HG03442 (cell line): Measurements from ENCODE around the gene PCBP4.

Source experiments
- ATAC-seq: cut with Tn5 transposase; IDR thresholded peaks from one replicate; pipeline ENCODE4 v1.9.1; 2021; ENCODE audit warnings: mild to moderate bottlenecking, moderate library complexity; ENCODE audit not compliant: unreplicated experiment

The PCBP4 gene

DNA sequence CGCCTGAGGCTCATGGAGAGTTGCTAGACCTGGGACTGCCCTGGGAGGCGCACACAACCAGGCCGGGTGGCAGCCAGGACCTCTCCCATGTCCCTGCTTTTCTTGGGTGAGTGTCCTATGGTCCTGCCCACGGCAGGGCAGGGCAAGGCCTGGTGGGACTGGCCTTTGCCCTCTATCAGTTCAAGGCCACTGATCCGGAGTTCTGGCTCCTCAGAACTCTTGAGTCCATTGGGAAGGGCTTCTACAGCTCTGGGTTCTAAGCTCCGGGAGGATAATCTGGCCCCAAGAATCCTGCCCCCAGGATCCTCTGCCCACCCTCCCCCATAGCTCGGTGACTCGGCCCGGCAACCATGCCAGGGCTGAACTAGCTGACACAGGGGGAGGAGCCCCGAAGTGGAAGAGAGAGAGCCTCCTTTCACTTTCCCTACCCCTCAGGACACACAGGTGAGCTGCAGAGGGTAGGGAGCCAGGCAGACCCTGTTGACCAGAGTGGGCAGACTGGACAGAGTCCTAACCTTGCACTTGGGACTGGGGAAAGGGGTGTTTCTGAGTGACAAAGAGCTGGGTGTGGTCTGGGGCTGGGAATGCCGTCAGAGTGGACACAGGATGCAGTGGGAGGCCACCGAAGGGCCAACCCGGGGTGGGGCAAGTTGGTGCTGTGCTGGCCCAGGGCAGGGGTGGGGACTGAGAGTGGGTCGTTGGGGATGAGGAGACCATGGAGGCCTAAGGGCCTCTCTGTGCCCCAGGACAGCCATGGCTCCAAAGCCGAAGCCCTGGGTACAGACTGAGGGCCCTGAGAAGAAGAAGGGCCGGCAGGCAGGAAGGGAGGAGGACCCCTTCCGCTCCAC lies 24.4 kb downstream of the PCBP4 start:
- ATAC-seq: peak; percentile 23

- peak; percentile 88 for ATAC-seq
Observed at GRCh38 chr3:51941798-51942602, 25.3 kb downstream of the PCBP4 start, which contains the start of the genes PARP3 and RRP9. TSS of gene PARP3 (plus strand) at chr3:51942363. CDS start at chr3:51943356, 993 bp downstream. TSS of gene RRP9 (minus strand) at chr3:51941904. CDS start at chr3:51941867, 37 bp downstream.

DNA sequence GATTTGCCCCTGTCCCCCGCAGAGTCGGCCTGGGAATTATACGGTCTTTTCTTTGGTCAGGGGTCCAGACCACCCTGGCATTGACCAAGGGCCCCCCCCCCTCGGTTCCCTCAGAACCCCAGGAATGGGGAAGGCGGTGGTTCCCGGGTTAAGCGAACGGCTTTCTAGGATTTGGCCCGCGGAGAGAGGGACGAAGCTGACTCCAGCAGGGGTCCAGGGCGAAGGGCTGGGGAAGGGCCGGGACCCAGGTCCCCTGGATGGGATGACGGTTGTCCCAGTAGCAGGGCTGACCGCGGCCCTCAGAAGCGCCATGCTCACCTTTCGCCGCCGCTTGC lies 25.8 kb downstream of the PCBP4 start:
- ATAC-seq: no peak

GRCh38 chr3:51940648-51941462 lies 26.4 kb downstream of the PCBP4 start:
- ATAC-seq: no peak

DNA sequence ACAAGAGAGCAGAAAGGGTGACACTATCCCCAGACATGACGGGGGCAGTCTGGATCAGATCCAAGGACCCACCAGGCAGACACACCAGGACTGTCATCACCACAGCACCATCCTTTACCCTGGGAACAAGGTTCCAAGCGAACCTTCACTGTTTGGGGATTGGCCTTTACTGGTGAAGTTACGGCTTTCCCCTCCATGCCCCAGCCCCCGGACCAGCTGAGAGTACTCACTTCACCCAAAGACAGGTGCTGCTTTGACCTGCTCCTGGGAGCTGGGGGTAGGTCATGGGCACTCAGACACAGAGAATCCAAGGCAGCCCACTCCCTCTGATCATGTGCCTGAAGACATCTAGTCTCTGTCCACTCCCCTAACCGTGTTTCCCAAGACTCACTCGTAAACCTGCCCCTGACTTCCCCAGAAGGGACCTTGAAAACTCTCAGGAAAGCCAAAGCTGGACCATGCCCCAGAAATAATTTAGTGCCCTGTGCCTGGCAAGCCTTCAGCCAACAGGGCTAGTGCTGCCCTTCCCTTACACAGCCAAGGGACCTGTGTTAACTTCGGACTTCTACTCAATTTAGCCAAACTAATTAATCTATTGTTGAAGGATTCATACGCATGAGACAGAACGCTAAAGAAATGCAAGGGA lies 28.4 kb downstream of the PCBP4 start:
- ATAC-seq: no peak

DNA sequence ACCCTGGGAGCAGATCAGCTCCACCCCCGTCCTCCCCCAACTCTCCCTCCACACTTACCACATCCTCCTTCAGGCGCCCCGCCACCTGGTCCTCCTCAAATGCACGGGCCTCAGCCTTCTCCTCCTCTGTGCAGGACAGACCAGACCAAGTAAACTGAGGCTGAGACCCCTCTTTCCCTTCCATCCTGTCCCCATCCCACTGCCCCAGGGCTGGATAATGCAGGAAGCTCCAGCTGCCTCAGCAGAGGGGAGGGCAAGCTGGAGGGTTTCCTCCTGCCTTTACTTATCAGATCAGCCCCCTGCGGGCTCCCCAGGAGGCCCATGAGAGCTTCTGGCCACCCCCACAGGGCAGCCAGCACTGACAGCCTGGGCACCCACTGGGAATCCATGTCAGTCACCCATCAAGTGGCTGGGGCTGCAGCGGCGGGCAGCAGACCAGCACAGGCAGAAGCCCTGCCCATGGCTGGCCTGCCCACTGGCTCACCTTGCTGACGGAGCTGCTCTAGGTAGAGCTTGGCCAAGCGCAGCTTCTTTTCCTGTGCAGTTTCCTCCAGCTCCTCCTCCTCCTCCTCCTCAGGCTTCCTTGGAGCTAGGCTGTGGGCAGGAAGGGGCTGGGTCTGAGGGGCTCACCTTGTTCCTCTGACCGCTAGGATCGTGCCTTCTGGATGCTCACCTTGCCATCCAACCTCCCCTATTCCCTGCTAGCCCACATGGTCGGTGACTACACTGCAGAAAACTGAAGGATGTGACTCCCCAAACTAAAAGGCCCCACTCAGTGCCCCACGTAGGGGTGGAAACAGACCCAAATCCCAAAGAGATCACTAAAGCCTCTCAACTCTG lies 29.4 kb downstream of the PCBP4 start:
- ATAC-seq: no peak

DNA sequence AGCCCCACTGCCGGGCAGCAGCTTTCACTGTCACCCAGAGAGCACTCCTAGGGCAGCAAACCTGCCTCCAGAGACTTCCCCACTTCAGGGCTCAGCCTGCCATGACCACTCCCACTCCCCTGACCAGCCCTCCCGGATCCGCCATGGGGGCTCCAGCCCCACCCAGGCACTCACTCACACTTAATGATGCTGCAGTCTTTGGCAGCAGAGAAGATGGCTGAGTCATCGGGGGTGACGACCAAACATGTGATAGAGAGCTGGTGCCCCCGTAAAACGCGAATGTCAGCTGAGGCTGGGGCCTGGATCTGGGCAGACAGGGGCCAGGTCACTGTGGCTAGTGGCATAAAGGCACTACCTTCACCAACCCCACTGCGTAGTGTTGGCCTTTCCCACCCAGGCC lies 30.2 kb downstream of the PCBP4 start:
- ATAC-seq: no peak

DNA sequence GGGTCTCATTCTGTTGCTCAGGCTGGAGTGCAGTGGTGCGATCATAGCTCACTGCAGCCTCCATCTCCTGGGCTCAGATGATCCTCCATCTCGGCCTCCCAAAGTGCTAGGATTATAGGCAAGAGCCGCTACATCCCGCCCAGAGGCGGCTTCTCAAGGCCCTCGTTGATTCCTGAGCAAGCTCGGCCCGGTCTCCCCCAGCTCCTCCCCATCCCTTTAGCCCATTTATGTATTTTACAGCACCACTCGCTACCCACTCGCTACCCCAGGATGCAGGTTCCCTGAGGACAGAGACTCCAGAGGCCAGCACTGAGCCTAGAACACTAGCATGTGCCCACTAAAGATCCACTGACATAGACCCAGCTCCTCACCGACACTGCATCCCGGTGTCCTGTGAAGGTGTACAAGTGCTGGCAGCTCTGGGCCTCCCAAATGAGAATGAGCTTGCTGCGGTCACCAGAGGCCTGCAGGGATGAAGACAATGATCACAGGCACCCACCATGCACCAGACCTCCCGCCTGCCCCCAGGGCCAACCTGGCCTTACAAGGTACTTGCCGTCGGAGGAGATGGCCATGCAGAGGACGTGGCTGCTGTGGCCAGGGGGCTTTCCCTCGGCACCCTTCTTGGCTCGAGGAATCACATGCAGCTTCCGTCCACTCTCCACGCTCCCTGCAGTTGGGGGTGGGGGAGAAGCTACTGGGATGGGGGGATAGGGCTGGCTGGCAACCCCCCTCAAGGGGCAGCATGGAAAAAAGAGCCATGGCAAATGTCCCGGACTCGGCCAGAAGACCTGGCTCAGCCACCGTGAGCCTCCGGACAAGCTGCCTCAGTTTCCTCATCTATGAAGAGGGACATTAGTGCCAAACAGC lies 31.1 kb downstream of the PCBP4 start:
- no peak for ATAC-seq

DNA sequence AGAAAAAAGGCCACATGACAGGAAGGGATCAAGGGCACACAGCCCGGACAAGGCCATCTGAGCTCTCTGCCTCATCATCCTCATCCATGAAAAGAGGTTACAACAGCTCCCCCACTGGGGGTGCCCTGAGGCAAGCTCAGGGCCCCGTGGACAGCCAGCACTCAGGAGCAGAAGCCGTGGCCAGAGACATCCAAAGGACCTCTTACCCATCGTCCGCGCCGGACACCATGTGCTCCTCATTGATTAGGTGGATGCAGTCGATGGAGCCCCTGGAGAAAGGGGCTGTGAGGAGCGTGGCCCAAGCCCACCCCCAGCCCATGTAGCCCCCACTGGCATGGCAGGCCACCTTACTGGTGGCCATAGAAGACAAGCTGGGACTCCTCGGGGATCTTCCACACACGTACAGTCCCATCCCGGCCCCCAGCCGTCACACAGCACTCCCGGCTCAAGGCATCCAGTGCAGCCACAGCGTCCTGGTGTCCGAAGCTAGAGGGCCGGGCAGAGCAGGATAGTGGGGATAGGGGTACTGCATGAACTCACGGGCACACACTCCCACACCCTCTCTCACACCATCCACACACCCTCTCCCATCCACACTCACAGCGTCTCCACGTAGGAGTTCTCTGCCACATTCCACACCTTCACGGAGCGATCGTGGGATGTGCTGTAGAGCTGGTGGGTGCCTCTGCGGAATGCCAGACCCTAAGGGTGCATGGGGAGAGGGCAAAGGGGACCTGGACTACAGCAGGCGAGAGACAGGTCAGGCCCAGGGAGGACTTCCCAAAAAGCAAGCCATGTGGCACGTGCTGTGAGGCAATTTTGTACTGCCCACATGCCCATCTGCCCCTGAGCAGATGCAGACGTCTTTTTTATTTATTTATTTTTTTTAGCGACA lies 32.0 kb downstream of the PCBP4 start:
- ATAC-seq: no peak

GRCh38 chr3:51934139-51934850 lies 33.0 kb downstream of the PCBP4 start:
- ATAC-seq: no peak

DNA sequence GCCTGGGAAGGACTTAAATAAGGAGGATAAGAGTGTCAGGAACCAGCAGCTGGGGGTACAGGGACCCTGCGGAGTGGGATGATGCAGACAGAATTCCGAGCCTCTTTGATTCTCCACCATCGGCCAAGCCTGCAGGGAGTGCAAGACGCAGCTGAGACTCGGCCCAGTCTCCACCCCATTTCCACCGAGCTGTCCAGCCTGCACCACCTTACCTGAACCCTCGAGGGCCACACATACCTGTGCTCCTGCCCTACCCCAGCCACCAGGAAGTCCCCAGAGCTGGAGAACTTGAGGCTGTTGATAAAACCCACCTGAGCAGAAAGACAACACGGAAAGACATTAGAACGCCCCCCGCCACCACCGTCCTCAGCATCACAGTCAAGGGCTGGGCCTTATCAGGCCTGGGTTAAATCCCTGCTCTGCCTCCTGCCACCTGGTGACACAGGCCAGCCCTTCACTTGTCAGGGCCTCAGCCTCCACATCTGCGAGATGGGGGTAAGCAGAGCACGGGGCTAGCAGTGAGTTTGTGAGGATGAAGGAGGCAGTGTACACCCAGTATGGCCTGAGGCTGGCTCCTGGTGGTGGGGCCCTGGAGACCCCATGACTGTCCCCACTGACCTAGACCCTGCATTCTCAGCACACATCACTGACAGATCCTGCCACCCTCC lies 33.6 kb downstream of the PCBP4 start:
- ATAC-seq: no peak

DNA sequence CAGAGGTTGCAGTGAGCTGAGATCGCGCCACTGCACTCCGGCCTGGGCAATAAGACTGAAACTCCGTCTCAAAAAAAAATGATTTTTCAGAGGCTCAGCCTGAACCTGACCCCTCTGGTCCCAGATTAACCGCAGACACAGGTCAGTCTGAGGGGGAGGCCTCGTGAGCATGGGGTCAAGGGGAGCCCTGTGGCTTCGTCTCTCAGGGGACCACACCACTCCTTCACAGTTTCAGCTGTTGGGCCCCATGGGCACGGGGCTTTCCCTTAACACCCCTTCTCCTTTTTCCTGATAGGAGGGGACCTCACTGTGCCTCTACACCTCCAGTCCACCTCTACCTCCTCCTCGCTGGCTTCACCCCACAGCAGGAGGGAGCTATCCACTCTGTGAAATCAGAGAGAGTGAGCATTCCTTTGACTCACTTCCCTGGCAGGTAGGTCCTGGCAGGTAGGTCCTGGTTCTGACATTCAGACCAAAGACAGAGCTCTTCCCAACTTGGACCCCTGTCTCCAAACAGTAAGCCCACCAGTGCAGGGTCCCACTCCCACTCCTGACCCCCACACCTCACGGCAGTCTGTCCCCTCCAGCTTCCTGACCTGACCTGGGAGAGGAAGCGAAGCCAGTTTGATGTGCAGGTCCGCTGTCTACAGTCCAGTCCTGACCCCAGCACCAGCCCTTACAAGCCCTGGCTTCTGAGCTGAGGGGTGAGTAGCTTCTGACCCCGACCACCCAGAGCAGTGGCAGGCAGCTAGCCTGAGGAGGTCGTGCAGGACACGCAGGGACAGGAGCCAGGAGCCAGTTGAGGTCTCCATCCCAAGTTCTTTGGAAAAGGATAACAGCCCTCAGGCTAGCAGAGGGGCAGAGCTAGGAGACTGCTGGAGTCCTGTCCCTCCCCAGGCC lies 34.5 kb downstream of the PCBP4 start:
- ATAC-seq: no peak

DNA sequence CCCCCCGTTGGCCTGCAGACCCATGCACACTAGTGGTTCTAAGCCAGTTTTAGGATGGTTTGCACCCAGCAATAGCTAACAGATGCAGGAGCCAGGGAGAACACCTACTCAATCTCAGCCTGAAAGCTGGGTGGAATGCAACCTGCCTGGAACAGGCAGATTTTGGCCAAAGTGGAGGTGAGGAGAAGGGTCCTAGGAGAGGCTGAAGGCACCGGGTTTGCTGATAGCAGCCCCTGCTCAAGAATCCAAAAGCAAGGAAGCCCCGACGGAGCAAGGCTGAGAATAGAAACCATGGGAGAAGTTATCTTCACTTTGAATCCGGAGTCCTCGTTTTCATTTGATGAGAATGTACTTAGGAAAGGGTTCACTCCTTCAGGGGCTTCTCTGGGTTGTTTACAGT lies 35.5 kb downstream of the PCBP4 start:
- no peak for ATAC-seq

- ATAC-seq: no peak
Observed at GRCh38 chr3:51930439-51930838, 36.8 kb downstream of the PCBP4 start.

DNA sequence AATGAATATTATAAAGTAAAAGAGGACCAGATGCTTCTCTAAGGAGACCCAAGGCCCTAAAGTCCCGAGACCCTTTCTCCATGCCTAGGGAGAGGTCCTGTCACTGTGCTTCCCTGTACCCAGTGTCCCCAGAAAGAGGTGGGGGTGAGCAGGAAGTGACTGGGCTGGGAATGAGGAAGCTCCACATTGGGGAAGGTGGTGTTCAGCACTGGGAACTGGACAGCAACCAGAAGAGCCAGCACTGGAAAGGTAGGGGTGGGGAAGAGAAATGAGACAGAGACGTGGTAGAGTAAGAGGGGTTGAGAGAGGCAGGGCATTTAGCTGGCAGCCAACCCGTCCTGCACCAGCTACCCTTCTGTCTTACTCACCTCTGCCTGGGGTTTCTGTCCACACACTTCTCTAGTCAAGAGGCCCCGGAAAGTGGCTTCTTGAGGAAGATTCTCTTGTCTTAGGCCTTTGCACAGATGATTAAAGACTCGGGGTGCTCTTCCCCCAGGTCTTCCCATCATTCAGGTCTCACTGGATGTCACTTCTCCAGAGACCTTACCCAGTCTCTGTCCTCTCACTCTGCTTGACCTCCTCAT lies 37.7 kb downstream of the PCBP4 start:
- no peak for ATAC-seq
